Right atrium auricular region (tissue), 2 donors: ENCODE results near the gene PTP4A2. TPM values are rescaled to one million over a fixed set of nuclear protein-coding genes. Genes with fewer than 3 reads are reported as not detected.

Experiments
- DNase-seq: peaks from one replicate; pipeline ENCODE4 v3.0.0-alpha.2; 2019; ENCODE audit warnings: low spot score
- H3K27ac ChIP-seq, 2 donors: fragments of 200-600 bp; sonication (generic); 1 replicate in 1 of 2; 2 replicates in 1 of 2; pipeline ENCODE4 v1.5.1; 2016 to 2019
- H3K27me3 ChIP-seq, 2 donors: fragments of 200-600 bp; sonication (generic); one replicate each; pipeline versions ENCODE4 v1.5.1 to v1.6.0; 2017 to 2019
- H3K36me3 ChIP-seq: fragments of 200-600 bp; sonication (generic); one replicate; pipeline ENCODE4 v1.5.1; 2016
- H3K4me1 ChIP-seq, 2 donors: fragments of 200-600 bp; sonication (generic); one replicate each; pipeline versions ENCODE4 v1.5.1 to v1.6.0; 2017 to 2019
- H3K4me3 ChIP-seq, 2 donors: fragments of 200-600 bp; sonication (generic); 1 replicate in 1 of 2; 2 replicates in 1 of 2; pipeline ENCODE4 v1.5.1; 2017 to 2019; ENCODE audit warnings: mild to moderate bottlenecking in 1 of 2, moderate library complexity in 1 of 2
- H3K9me3 ChIP-seq, 2 donors: fragments of 200-600 bp; sonication (generic); one replicate each; pipeline ENCODE4 v1.5.1; 2019
- CTCF ChIP-seq, 2 donors: fragments of 200-600 bp; sonication (generic); IDR thresholded peaks; one replicate each; pipeline ENCODE4 v1.5.1; 2019; ENCODE audit warnings: antibody characterized with exemption in 2 of 2
- total RNA-seq, 2 donors: library from RNA; depleted of rRNA; stranded (reverse); fragments of >200 nt; gene quantifications; one replicate each; pipeline ENCODE4 v1.1.0, GENCODE V29; 2016

PTP4A2 gene
- total RNA-seq, 2 donors from 2014 or later, result 261 to 319 TPM

GRCh38 chr1:31981456-31981839 is 43.3 kb upstream of the PTP4A2 start:
- Histone ChIP-seq H3K4me1 (peaks cover 0 to 4% of the 10 kb centered on the region in 2 donors), H3K9me3 (no peaks in the 10 kb centered on the region), H3K4me3 (no peak overlapping the region), H3K36me3 (no peaks in the 10 kb centered on the region), H3K27ac (no peak overlapping the region), H3K27me3 (no peaks in the 10 kb centered on the region)
- TF ChIP-seq CTCF (IDR thresholded peaks at IDR 0.05), result no peak
- DNase-seq, result no peak

- no peak overlapping the region for H3K4me3 ChIP-seq
- TF ChIP-seq CTCF (IDR thresholded peaks at IDR 0.05), result no peak
These were observed 42.8 kb upstream of the PTP4A2 start for GRCh38 chr1:31980835-31981455.

GRCh38 chr1:31978843-31979400 is 40.8 kb upstream of the PTP4A2 start:
- no peak for TF ChIP-seq CTCF (IDR thresholded peaks at IDR 0.05)

More at GRCh38 chr1:31980835-31981455, 42.8 kb upstream of the PTP4A2 start:
- no peaks in the 10 kb centered on the region for H3K27me3 ChIP-seq
- H3K4me1 ChIP-seq, result peaks cover 0 to 4% of the 10 kb centered on the region in 2 donors
- DNase-seq, result no peak
- H3K36me3 ChIP-seq, result no peaks in the 10 kb centered on the region
- H3K9me3 ChIP-seq, result no peaks in the 10 kb centered on the region
- H3K27ac ChIP-seq, result no peak overlapping the region

GRCh38 chr1:31977385-31978131 is 39.4 kb upstream of the PTP4A2 start:
- no peak overlapping the region for H3K4me3 ChIP-seq
- H3K27ac ChIP-seq, result peak overlapping the region in 1 of 2 donors; percentile 14
- no peaks in the 10 kb centered on the region for H3K36me3 ChIP-seq
- H3K27me3 ChIP-seq, result no peaks in the 10 kb centered on the region
- no peaks in the 10 kb centered on the region for H3K9me3 ChIP-seq
- peak in 1 of 2 donors; percentile 43 for TF ChIP-seq CTCF (IDR thresholded peaks at IDR 0.05)
- DNase-seq, result no peak
- peaks cover 0 to 4% of the 10 kb centered on the region in 2 donors for H3K4me1 ChIP-seq

More at GRCh38 chr1:31978843-31979400, 40.8 kb upstream of the PTP4A2 start:
- H3K9me3 ChIP-seq, result no peaks in the 10 kb centered on the region
- no peak overlapping the region for H3K27ac ChIP-seq
- H3K27me3 ChIP-seq, result no peaks in the 10 kb centered on the region
- DNase-seq, result no peak
- H3K4me1 ChIP-seq, result peaks cover 0 to 4% of the 10 kb centered on the region in 2 donors
- no peak overlapping the region for H3K4me3 ChIP-seq
- H3K36me3 ChIP-seq, result no peaks in the 10 kb centered on the region

- Histone ChIP-seq H3K4me1 (peaks cover 0 to 4% of the 10 kb centered on the region in 2 donors), H3K36me3 (no peaks in the 10 kb centered on the region), H3K27me3 (no peaks in the 10 kb centered on the region), H3K27ac (no peak overlapping the region), H3K9me3 (no peaks in the 10 kb centered on the region), H3K4me3 (no peak overlapping the region)
- no peak for DNase-seq
- TF ChIP-seq CTCF (IDR thresholded peaks at IDR 0.05), result no peak
These were observed 38.2 kb upstream of the PTP4A2 start for GRCh38 chr1:31976401-31976800.
